ENCODE measurements around the gene PSENEN. TPM values are rescaled to one million over a fixed set of nuclear protein-coding genes. Genes with fewer than 3 reads are reported as not detected.

PSENEN gene
- total RNA-seq, 1 experiment from 2014 or later: 42.9 TPM

GRCh38 chr19:35740423-35741202 lies 4.8 kb upstream of the PSENEN start:
- peaks cover 9% of the 10 kb centered on the region for H3K4me1 ChIP-seq (ENCODE audit: insufficient read depth, low read length)
- H2AFZ ChIP-seq (ENCODE audit: low read length): peak overlapping the region; percentile 78
- no peaks in the 10 kb centered on the region for H3K36me3 ChIP-seq (ENCODE audit: low read depth, low read length)
- DNase-seq (peak; percentile 91), ATAC-seq (peak; percentile 83)
- POLR2A ChIA-PET (ENCODE audit: unreplicated experiment): interaction anchor here (0.6 kb wide), 3 partner anchors 35 to 396 kb away, joined by 3 to 4 read pairs (median 3); no protein-coding TSS in a partner anchor
- no peak overlapping the region for H3K27ac ChIP-seq (ENCODE audit: low read length)
- no peaks in the 10 kb centered on the region for H3K9me2 ChIP-seq (replicated peaks; ENCODE audit: low read length)
- no TSS peak for BruUV-seq (replicated peaks)
- no peaks in the 10 kb centered on the region for H3K27me3 ChIP-seq (ENCODE audit: low read length)
- H4K20me1 ChIP-seq (ENCODE audit: low read length): no peaks in the 10 kb centered on the region
- H3K9ac ChIP-seq (ENCODE audit: low read length): peak overlapping the region; percentile 32
- H3K9me3 ChIP-seq (ENCODE audit: low read length): no peaks in the 10 kb centered on the region
- no peaks in the 10 kb centered on the region for H3F3A ChIP-seq (ENCODE audit: low read length, unreplicated experiment)
- peak overlapping the region; percentile 94 for H3K4me2 ChIP-seq (ENCODE audit: low read length)
- CTCF ChIA-PET: no interaction called here
- 0 out of 2 replicates have a peak, but pooled peaks have one; percentile 21 for TF ChIP-seq CTCF (conservative IDR thresholded peaks at IDR 0.05; ENCODE audit: low read depth, low read length)
- TF ChIP-seq EZH2phosphoT487 (IDR thresholded peaks at IDR 0.05; ENCODE audit: borderline replicate concordance, low read length): no peak
- peak overlapping the region; percentile 70 for H3K4me3 ChIP-seq (ENCODE audit: low read length)
- H3K79me2 ChIP-seq (ENCODE audit: low read length): peaks cover under 1% of the 10 kb centered on the region
- intact Hi-C loops (cut with micrococcal nuclease): loop anchor here (2.0 kb wide), 1 partner anchor 34 kb away; the partner anchor contains the start of gene ARHGAP33

- no TSS peak for BruUV-seq (replicated peaks)
- intact Hi-C loops (cut with micrococcal nuclease): loop anchor here (2.0 kb wide), 1 partner anchor 34 kb away; the partner anchor contains the start of gene ARHGAP33
- no peaks in the 10 kb centered on the region for H3K9me2 ChIP-seq (replicated peaks; ENCODE audit: low read length)
- H3K36me3 ChIP-seq (ENCODE audit: low read depth, low read length): no peaks in the 10 kb centered on the region
- DNase-seq (no peak), ATAC-seq (no peak)
- H3K4me2 ChIP-seq (ENCODE audit: low read length): peak overlapping the region; percentile 94
- ChIA-PET POLR2A (ENCODE audit: unreplicated experiment) (no interaction called here), CTCF (no interaction called here)
- H3K4me1 ChIP-seq (ENCODE audit: insufficient read depth, low read length): peaks cover 11% of the 10 kb centered on the region
- H4K20me1 ChIP-seq (ENCODE audit: low read length): no peaks in the 10 kb centered on the region
- H3F3A ChIP-seq (ENCODE audit: low read length, unreplicated experiment): no peaks in the 10 kb centered on the region
- peak overlapping the region; percentile 28; the same call in 1 of the 2 replicates for H3K9ac ChIP-seq (ENCODE audit: low read length)
- peak overlapping the region; percentile 70 for H3K4me3 ChIP-seq (ENCODE audit: low read length)
- TF ChIP-seq CTCF (conservative IDR thresholded peaks at IDR 0.05; ENCODE audit: low read depth, low read length): no peak
- TF ChIP-seq EZH2phosphoT487 (IDR thresholded peaks at IDR 0.05; ENCODE audit: borderline replicate concordance, low read length): no peak
- no peak for TF ChIP-seq EZH2 (IDR thresholded peaks at IDR 0.05; ENCODE audit: low read length, unreplicated experiment)
- H2AFZ ChIP-seq (ENCODE audit: low read length): peak overlapping the region; percentile 77
- H3K27me3 ChIP-seq (ENCODE audit: low read length): no peaks in the 10 kb centered on the region
- no peak overlapping the region for H3K27ac ChIP-seq (ENCODE audit: low read length)
- peaks cover 6% of the 10 kb centered on the region for H3K79me2 ChIP-seq (ENCODE audit: low read length)
- H3K9me3 ChIP-seq (ENCODE audit: low read length): no peaks in the 10 kb centered on the region
Measured at GRCh38 chr19:35741203-35741515, 4.3 kb upstream of the PSENEN start.

GRCh38 chr19:35742121-35742724 lies 3.2 kb upstream of the PSENEN start, which contains the start of gene IGFLR1:
TSS of gene IGFLR1 (minus strand) at chr19:35742452. CDS start at chr19:35741180, 1,272 bp downstream.
- BruUV-seq (replicated peaks): no TSS peak
- Histone ChIP-seq H3K4me1 (ENCODE audit: insufficient read depth, low read length) (peaks cover 18% of the 10 kb centered on the region), H3K79me2 (ENCODE audit: low read length) (peaks cover 14% of the 10 kb centered on the region), H3K9ac (ENCODE audit: low read length) (no peak within 1 kb of the TSS), H3K9me2 (replicated peaks; ENCODE audit: low read length) (no peaks in the 10 kb centered on the region), H3K27me3 (ENCODE audit: low read length) (no peaks in the 10 kb centered on the region), H3K9me3 (ENCODE audit: low read length) (no peaks in the 10 kb centered on the region), H4K20me1 (ENCODE audit: low read length) (no peaks in the 10 kb centered on the region), H3K36me3 (ENCODE audit: low read depth, low read length) (no peaks in the 10 kb centered on the region), H3K4me3 (ENCODE audit: low read length) (no peak within 1 kb of the TSS), H3K27ac (ENCODE audit: low read length) (no peak within 1 kb of the TSS), H3K4me2 (ENCODE audit: low read length) (no peak within 1 kb of the TSS), H3F3A (ENCODE audit: low read length, unreplicated experiment) (no peaks in the 10 kb centered on the region), H2AFZ (ENCODE audit: low read length) (no peak within 1 kb of the TSS)
- intact Hi-C loops (cut with micrococcal nuclease): no loop called here
- DNase-seq (no peak), ATAC-seq (no peak)
- TF ChIP-seq EZH2phosphoT487 (IDR thresholded peaks at IDR 0.05; ENCODE audit: borderline replicate concordance, low read length) (no peak), EZH2 (IDR thresholded peaks at IDR 0.05; ENCODE audit: low read length, unreplicated experiment) (no peak), CTCF (conservative IDR thresholded peaks at IDR 0.05; ENCODE audit: low read depth, low read length) (no peak)
- CTCF ChIA-PET: no interaction called here
- POLR2A ChIA-PET (ENCODE audit: unreplicated experiment): no interaction called here
